Stimulated activated CD4-positive, alpha-beta T cell treated with anti-CD3 and anti-CD28 coated beads, Interleukin-1b, Interleukin-23, amount 100 ng/mL, for 4 hours (primary cell): Measurements from ENCODE around the gene RAB3D.
"Not testable (repeated sequence)": the region's sequence is repeated elsewhere in the genome, so short reads cannot be mapped to it uniquely, and the experiment has no call there.

Source experiments
- DNase-seq, 2 donors: peaks; one replicate each; pipeline ENCODE4 v3.0.0-alpha.2; 2020; ENCODE audit warnings: low read depth in 2 of 2

Gene RAB3D

DNA sequence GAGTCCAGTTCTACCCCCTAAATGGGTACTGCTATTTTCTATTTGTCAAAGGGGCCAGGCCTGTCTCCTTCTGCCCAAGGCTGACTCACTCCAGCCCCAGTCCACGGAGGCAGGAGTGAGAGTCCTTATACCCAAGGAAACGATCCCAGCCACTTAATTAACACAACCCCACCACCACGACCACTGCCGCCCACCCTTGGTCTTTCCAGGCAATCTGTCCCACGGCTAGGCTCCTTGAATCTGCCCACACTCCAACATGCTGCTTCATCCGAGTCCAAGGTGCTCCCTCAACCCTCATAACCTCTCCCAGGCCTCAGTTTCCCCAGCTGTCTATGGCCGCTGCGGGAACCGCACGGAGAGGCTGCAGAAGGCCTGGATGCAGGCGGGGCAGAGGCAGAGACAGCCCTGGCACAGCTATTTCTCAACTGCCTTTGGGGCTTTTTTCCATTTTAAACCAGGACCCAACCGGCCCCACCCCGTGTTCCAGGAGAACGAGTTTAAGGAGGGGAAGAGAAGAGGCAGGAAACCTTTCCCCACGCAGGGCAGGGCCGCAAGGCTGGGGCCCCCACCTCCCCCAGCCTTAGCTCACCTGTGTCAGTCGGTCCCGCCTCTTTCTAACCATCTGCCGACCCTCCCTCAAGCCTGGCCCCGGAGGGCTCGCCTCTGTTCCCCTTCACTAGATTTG lies 746 bp downstream of the RAB3D start:
- DNase-seq: no peak

DNA sequence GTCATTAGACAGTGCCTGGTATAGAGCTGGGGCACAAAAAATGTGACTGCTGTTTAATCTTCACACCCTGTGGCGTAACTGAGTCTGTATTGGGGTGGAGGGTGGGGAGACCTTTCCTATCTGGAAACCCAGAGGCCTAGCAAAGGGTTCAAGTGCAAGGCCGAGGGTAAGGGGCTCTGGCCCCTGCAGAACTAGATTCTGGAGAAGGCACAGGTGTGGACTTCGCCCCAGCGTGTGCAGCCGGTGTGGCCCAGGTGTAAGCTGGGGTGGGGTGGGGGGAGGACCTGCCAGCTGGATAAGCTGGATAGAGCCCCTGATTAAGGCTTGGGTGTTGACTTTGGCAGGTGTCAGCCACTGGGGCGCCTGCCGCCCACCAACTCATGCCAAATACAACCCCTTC lies 1.3 kb downstream of the RAB3D start:
- no peak for DNase-seq

DNA sequence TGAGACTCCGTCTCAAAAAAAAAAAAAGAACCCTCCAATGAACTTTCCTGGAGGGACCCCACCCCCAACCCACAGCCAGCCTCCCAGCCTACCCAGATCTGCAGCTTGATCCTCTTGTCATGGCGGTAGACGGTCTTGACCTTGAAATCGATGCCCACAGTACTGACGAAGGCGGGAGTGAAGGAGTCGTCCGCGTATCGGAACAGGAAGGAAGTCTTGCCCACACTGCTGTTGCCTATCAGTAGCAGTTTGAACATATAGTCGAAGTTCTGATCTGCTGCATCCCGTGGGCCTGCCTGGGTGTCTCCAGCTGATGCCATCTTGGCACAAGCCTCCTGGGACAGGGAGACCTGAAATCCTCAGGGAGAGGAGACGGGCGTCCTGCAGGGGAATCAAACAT lies 2.4 kb downstream of the RAB3D start:
- no peak for DNase-seq

DNA sequence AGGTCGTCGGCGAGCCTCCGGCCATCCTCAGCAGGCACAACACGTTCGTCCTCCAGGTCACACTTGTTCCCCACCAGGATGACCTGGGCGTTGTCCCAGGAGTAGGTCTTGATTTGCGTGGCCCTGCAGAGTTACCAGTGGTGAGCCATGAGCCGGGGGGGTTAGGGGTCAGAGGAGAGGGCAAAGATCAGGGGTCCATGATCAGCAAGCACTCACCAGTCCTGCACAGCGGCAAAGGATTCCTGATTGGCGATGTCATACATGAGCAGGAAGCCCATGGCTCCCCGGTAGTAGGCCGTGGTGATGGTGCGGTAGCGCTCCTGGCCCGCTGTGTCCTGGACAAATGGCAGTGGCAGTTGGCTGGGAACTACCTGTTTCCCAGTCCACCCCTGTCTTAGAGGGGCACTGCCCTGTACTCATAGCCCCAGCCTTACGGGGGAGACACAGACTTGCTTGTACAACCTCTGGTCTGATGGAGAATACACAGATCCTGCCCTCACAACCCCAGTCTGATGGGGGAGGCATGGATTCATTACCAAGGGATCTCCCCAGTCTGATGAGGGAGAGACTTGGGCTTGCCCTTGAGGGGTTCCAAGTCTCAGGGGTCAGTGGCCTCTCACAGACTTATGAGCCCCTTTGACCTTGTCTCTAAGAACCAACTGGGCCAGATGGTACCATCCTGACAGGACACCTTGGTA lies 3.9 kb downstream of the RAB3D start:
- no peak for DNase-seq

DNA sequence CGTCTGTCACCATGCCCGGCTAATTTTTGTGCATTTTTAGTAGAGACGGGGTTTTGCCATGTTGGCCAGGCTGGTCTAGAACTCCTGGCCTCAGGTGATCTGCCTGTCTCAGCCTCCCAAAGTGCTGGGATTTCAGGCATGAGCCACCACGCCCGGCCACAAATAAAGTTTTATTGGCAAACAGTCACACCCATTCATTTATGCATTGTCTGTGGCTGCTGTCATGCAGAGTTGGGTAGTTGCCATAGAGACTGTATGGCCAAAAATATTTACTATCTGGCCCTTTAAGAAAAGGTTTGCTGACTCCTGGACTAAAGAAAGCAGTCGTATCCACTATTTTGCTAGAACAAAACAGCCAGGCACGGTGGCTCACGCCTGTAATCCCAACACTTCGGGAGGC lies 5.6 kb downstream of the RAB3D start:
- not testable (repeated sequence) for DNase-seq

DNA sequence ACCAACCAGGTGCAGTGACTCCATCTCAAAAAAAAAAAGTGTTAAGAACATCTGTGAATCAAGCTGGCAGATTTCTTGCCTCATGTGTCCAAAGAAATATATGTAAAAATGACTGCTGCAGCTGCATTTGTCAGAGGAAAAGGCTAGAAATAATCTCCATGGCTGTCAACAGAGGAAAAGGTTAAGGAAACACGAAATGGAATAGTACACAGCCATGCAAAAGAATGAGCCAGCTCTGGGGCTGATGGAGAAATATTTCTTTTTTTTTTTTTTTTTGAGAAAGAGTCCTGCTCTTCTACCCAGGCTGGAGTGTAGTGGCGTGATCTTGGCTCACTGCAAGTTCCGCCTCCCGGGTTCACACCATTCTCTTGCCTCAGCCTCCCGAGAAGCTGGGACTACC lies 6.6 kb downstream of the RAB3D start:
- DNase-seq: no peak

DNA sequence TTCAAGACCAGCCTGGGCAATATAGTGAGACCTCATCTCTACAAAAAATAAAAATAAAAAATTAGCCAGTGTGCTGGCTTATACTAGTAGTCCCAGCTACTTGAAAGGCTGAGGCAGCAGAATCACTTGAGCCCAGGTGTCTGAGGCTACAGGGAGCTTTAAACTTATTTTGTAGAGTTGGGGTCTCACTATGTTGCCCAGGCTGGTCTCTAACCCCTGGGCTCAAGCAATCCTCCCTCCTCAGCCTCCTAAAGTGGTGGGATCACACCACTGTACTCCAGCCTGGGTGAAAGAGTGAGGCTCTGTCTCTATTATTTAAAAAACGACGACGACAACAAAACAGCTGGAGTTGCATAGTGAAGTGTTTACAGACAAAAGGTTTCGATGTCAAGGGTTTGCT lies 8.0 kb downstream of the RAB3D start:
- DNase-seq: no peak

DNA sequence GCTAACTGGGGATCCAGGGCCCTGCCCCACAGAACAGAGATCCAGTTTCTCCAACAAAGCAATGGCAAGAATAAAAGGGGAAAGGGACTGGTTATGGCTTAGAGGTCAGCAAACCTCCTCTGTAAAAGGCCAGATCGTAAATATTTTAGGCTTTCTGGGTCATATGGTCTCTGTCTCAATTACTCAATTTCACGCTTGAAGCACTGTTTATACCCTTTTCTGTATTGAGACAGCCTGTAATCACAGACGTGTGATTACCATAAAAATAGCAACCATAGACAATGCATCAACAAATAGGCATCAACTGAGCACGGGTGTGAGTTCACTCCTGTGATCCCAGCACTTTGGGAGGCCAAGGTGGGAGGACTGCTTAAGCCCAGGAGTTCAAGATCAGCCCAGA lies 9.3 kb downstream of the RAB3D start:
- DNase-seq: no peak

DNA sequence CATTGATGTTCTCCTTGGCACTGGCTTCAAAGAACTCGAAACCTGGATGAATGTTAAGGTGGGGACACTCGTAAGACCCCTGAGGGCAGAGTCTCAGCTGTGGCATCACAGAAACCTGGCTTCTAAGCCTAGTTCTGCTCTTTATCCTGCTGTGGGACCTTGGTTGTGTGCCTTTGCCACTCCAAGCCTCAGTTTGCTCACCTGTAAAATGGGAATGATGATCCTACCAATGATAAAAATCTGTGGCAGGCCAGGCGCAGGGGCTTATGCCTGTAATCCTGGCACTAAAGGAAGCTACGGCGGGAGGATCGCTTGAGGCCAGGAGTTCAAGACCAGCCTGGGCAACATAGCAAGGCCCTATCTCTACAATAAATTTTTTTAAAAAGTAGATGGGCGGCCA lies 13.9 kb downstream of the RAB3D start:
- no peak for DNase-seq

DNA sequence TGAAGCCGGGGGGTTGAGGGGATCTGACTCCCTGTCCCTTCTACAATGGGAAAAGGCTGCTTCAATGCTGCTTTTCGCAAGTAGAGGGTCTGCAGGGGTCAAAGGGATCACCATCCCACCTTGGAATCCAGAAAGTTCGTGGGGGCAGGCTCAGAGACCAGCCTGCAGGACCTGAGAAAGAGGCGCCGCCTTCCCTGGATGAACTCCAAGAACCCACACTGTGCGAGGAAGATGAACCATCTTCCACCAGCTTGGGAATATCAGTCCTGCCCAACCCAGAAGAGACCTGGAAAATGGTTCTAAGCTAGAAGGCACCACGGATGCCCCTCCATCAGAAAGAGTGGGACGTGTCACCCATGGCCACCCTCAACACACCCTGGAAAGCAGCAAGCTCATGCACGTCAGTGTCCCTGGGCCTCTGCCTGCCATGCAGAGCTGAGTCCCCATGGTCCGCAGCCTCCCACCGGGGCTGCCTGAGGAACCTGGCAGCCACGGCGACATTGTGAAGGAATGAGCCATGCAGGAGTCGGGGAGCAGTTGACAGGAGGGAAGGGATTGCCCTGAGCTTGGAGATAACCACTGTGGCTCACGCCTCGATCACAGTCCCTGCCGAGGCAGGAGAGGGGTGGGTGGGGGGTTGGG lies 14.6 kb downstream of the RAB3D start:
- DNase-seq: no peak

DNA sequence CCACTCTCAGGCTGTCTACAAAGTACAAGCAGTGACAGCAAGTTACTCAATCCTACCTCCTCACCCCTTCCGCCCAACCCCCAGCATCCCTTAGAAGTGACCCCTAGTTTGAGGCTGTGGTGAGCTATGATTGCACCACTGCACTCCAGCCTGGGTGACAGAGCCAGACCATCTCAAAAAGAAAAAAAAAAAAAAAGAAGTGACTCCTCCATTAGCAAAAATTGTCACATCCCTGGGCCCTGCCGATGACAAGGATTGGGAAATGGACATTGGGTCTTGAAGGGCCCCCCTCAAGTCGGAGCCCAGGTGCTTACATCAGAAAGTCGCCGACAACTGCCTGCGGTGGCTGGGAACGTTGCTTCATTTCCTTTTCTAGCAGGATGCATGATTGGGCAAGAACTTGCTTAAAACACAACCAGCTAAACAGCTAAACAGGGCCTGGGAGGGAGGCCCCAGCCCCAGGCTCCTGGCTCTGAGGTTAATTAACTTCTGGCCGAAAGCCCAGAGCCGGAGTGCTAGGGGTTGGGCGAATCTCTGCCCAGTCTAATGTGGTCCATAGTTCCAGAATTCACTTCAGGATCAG lies 15.3 kb downstream of the RAB3D start:
- DNase-seq: no peak

DNA sequence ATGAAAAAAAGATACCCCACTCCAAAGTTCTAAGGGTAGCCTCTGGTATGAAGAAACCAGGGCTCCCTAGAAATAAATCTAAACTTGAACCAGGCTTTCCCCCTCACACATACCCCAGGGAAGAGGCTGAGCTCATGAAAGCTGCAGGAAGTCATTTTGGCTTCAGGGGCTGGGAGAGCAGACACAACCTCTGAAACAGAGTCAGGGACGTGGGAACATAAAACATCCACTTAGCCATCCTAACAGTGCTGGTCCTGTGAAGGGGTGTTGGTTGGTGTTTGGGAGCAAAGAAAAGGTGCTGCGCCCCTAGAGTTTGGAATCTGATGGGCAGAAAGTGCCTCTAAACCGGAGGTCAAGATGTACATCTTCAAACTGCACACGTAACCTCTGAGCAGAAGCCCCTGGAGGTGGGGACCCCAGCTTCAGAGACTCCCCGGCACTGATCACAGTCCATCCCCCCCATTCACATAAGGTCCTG lies 15.8 kb downstream of the RAB3D start:
- DNase-seq: no peak

DNA sequence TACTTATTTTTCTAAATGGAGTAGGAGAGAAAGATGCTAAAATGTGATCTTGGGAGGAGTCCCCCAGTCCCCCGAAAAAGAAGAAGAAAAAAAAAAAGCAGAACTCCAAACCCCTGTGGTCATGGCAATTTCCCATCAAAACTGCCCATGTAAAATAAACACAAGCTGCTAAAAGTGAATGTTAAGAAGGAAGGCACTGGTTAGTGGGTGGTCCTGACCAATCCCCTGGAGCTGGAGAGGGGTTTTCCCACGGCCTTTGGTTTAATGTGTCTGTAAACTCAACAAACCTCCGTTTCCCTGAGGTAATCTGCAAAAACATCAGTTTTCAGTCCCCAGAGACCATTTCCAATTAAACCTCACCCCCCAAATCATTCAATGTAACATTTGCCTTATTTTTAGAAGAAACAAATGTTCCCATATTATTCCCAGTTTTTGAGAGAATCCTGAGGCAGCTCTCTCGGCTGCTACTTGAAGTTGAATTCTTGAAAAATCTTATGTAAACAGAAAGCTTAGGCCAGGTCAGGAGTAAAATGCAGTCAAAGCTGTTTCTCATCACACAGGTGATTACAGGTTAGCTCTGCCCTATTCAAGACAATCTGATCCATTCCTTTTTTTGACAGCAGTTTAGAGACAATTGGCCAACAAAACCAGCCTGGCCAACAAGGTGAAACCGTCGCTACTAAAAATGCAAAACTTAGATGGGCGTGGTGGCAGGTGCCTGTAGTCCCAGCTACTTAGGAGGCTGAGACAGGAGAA lies 17.0 kb downstream of the RAB3D start:
- no peak for DNase-seq

DNA sequence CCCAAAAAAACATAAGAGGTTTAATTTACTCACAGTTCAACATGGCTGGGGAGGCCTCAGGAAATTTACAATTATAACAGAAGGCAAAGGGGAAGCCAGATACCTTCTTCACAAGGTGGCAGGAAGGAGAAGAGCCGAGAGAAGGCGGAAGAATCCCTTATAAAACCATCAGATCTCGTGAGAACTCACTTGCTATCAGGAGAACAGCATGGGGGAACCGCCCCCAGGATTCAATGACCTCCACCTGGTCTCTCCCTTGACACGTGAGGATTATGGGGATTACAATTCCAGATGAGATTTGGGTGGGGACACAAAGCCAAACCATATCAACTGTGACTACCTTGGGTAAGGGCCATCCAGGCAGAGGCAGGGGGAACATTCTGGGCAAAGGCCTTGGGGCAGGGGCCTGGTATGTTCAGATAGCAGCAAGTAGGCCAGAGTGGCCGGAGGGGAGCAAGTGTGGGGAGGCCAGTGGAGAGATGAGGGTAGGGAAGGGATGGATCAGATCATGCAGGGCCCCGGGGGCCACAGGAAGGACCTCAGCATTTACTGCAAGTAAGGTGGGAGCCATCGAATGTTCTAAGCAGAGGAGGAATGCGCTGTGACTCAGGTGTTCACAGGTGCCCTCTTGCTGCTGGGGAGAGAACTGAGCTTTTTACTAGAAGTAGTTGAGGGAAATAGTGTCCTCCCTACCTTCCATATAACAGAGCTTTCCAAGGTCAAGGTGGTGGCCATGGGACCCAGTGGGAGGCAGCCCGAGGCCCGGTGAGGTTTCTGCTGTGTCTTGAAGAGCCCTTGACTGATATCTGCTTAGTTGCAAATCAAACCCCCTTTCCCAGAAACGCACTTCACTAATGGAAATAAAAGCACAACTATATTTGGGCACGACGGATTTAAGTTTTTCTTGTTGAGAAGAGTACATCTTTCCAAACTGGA lies 18.0 kb downstream of the RAB3D start:
- DNase-seq: no peak

DNA sequence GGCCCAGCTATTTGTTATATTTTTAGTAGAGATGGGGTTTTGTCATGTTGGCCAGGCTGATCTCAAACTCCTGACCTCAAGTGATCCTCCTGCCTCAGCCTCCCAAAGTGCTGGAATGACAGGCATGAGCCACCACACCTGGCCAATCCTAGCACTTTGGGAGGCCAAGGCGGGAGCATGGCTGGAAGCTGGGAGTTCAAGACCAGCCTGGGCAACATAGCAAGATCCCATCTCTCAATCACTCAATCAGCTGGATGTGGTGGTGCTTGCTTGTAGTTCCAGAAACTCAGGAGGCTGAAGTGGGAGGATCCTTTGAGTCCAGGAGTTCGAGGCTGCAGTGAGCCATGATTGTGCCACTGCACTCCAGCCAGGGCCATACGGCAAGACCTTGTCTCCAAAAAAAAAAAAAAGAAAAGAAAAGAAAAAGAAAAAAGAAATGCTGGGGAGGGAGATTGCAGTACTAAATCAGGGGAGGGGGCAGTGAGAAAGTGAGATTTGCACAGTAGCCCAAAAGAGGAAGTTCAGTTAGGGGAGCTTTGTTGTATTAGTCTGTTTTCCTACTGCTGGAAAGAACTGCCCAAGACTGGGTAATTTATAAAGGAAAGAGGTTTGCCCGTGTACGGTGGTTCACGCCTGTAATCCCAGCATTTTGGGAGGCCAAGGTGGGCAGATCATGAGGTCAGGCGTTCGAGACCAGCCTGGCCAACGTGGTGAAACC lies 19.0 kb downstream of the RAB3D start:
- DNase-seq: not testable (repeated sequence)

DNA sequence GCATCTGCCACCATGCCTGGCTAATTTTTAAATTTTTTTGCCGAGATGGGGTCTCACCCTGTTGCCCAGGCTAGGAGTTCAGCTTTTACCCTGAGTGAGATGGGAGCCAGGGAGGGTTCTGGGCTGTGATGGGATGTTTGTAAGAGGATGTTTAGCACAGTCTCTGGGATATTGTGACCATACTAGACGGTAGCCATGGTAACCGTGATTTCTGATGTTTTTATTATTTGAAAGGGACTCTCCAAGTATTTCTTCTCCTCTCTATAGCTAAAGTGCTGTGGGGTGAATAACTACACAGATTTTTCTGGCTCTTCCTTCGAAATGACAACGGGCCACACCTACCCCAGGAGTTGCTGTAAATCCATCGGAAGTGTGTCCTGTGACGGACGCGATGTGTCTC lies 33.1 kb downstream of the RAB3D start:
- DNase-seq: no peak

DNA sequence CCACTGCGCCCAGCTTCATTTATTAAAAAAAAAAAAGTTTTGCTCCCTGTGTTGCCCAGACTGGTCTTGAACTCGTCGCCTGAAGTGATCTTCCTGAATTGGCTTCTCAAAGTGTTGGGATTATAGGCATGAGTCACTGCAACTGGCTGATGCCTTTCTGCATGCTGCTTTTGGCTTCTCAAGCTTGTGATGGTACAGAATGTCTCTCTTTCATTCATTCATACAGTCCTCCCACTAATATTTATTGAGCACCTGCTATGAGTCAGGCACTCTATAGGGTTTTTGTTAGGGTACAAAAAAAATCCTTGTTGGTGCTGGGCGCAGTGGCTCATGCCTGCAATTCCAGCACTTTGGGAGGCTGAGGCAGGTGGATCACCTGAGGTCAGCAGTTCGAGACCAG lies 34.5 kb downstream of the RAB3D start:
- no peak for DNase-seq

DNA sequence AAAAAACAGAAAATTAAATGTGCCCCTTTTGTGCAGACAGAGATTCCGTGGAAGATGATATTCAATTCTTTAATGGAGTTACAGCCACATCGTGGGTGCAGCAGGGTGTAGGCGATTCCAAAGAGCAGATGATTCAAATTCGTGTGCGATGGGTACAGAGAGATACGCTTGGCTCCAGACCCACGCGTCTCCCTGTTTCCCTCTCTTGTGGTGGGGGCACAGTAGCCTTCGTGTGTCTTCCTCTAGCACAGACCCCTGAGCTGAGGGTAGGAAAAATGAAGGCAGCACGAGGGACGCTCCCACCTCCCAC lies 38.7 kb downstream of the RAB3D start:
- no peak for DNase-seq

DNA sequence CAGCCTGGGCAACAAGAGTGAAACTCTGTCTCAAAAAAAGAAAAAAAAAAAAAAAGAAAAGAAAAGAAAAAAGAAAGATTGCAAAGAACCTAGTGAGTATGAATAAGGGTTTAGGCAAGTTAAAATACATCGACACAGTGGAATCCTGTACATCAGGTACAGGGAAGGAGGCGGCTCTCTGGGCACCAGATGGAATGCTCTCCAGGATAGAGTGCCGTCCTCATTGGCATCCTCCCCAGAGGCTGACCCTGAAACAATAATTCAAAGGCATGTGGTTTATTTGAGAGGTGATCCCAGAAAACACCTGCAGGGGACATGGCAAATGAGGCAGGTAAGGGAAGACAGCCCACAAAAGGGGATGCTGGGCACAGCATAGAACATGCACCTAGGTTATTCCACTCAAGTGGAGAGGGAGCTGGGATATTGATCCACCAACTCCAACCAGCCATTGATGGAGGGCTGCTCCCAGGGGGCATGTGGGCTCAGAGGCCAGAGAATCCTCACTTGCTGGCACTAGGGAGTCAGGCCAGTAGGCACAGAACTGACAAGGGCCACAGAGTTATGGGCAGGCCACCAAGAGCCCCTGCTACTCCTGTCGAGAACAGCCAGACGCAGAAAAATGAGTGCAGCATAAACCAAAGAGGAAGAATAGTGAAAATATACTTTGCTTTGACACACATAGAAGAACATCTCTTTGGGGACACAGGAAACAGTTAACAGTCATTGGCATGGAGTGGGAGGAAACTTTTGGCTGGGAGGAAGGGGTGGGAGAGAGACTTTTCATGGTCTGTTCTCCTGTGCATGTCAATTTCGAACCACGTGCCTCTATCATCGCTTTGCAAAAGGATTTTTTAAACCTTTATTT lies 39.3 kb downstream of the RAB3D start:
- no peak for DNase-seq
